Keratinocyte (primary cell): ENCODE measurements around the gene CERK. TPM values are rescaled to one million over a fixed set of nuclear protein-coding genes. Genes with fewer than 3 reads are reported as not detected.

Experiments used
- DNase-seq: peaks from one replicate; pipeline ENCODE4 v3.0.0-alpha.2; 2011; ENCODE audit warnings: low read depth, missing footprints, low spot score
- FAIRE-seq: peaks from 2 replicates; lab custom pipeline; 2011; peaks lifted over from hg19 to GRCh38; lab: Jason Lieb, UNC
- H2AFZ ChIP-seq: 2 replicates; pipeline ENCODE4 v1.6.0; 2012; ENCODE audit warnings: low read length, control low read depth, inconsistent platforms; ENCODE audit not compliant: control insufficient read depth
- H3K27ac ChIP-seq: 2 replicates; pipeline ENCODE4 v1.5.1; 2011; ENCODE audit warnings: low read length; ENCODE audit not compliant: control insufficient read depth, insufficient read depth
- H3K27me3 ChIP-seq: 3 replicates; pipeline ENCODE4 v1.6.0; 2011; ENCODE audit warnings: low read length; ENCODE audit not compliant: control insufficient read depth, insufficient read depth; ENCODE audit errors: extremely low read depth
- H3K36me3 ChIP-seq, 2 experiments: 2 replicates in 1 of 2; 3 replicates in 1 of 2; pipeline ENCODE4 v1.5.1; 2011; ENCODE audit warnings: low read length in 2 of 2, mild to moderate bottlenecking in 1 of 2; ENCODE audit not compliant: control insufficient read depth in 2 of 2, insufficient read depth in 2 of 2; ENCODE audit errors: extremely low read depth in 1 of 2
- H3K4me1 ChIP-seq: 3 replicates; pipeline ENCODE4 v1.5.1; 2011; ENCODE audit warnings: low read length; ENCODE audit not compliant: control insufficient read depth, insufficient read depth; ENCODE audit errors: extremely low read depth
- H3K4me2 ChIP-seq: 3 replicates; pipeline ENCODE4 v1.6.0; 2011; ENCODE audit warnings: low read depth, low read length; ENCODE audit not compliant: control insufficient read depth, insufficient read depth; ENCODE audit errors: extremely low read depth
- H3K4me3 ChIP-seq, 3 experiments: fragments of 200-600 bp in 1 of 3; sonication (generic) in 1 of 3; 2 replicates in 2 of 3; 3 replicates in 1 of 3; pipeline ENCODE4 v1.5.1; 2011 to 2016; ENCODE audit warnings: low read length in 3 of 3, mild to moderate bottlenecking in 3 of 3, control low read depth in 2 of 3, inconsistent platforms in 1 of 3, low read depth in 1 of 3, mixed read lengths in 1 of 3, mixed run types in 1 of 3, moderate library complexity in 1 of 3; ENCODE audit not compliant: control insufficient read depth in 2 of 3, insufficient read depth in 2 of 3; ENCODE audit errors: extremely low read depth in 1 of 3
- H3K79me2 ChIP-seq: 2 replicates; pipeline ENCODE4 v1.6.0; 2012; ENCODE audit warnings: low read length; ENCODE audit not compliant: control insufficient read depth, insufficient read depth
- H3K9ac ChIP-seq: 3 replicates; pipeline ENCODE4 v1.6.0; 2011; ENCODE audit warnings: low read length; ENCODE audit not compliant: control insufficient read depth, insufficient read depth; ENCODE audit errors: extremely low read depth
- H3K9me1 ChIP-seq: 3 replicates; pipeline ENCODE4 v1.6.0; 2011; ENCODE audit warnings: low read length; ENCODE audit not compliant: control insufficient read depth, insufficient read depth; ENCODE audit errors: extremely low read depth
- H3K9me3 ChIP-seq: 2 replicates; pipeline ENCODE4 v1.5.1; 2012; ENCODE audit warnings: low read depth, low read length; ENCODE audit not compliant: control insufficient read depth
- H4K20me1 ChIP-seq: 3 replicates; pipeline ENCODE4 v1.6.0; 2011; ENCODE audit warnings: low read length; ENCODE audit not compliant: control insufficient read depth, insufficient read depth; ENCODE audit errors: extremely low read depth
- CTCF ChIP-seq, 3 experiments: IDR thresholded peaks in 1 of 3; conservative IDR thresholded peaks in 1 of 3; optimal IDR thresholded peaks in 1 of 3; 2 replicates in 2 of 3; 3 replicates in 1 of 3; pipeline versions ENCODE3 to v1.5.1; 2011; ENCODE audit warnings: low read length in 3 of 3, mild to moderate bottlenecking in 3 of 3, moderate library complexity in 2 of 3, control low read depth in 1 of 3, inconsistent platforms in 1 of 3; ENCODE audit not compliant: insufficient read depth in 2 of 3; ENCODE audit errors: extremely low read depth in 1 of 3
- EZH2 ChIP-seq: IDR thresholded peaks from one replicate; pipeline ENCODE4 v1.6.1; 2012; ENCODE audit warnings: inconsistent platforms, mild to moderate bottlenecking, low read length, moderate library complexity
- dilution Hi-C: fragments of 300-500 bp; cut with MboI; formaldehyde crosslinking; loops from one replicate; pipeline ENCODE4 v1.7.0; 2020; ENCODE audit warnings: low sequenced_read_pairs; ENCODE audit not compliant: extremely low pct_ligation_motif_present
- polyA plus RNA-seq, 5 experiments: library from polyadenylated mRNA; depleted of rRNA in 3 of 5; stranded (reverse) in 3 of 5; stranded (forward) in 1 of 5; unstranded in 1 of 5; fragments of >200 nt; gene quantifications; 1 replicate in 1 of 5; 2 replicates in 3 of 5; 3 replicates in 1 of 5; pipeline versions ENCODE4 v1.2.1 to v1.2.3, GENCODE V29; 2011 to 2012; ENCODE audit warnings: missing spikeins in 2 of 5, low read depth in 1 of 5, low replicate concordance in 1 of 5

CERK gene
- polyA plus RNA-seq, 1 donor (not counting 4 experiments of a cell fraction or from before 2014, with no cell fraction given), result 11.9 TPM

- no peak overlapping the region for H3K9ac ChIP-seq
- peaks cover 16% of the 10 kb centered on the region for H3K27me3 ChIP-seq
- TF ChIP-seq EZH2, result no peak
- no peak for TF ChIP-seq CTCF (optimal IDR thresholded peaks at IDR 0.05 in 1 of 3, IDR thresholded peaks at IDR 0.05 in 1 of 3, conservative IDR thresholded peaks at IDR 0.05 in 1 of 3; ENCODE audit: extremely low read depth in 1 of 3, insufficient read depth in 2 of 3, low read length in 3 of 3)
- no peaks in the 10 kb centered on the region for H3K9me1 ChIP-seq
- no peaks in the 10 kb centered on the region for H3K36me3 ChIP-seq
- H3K4me3 ChIP-seq, result no peak overlapping the region
- DNase-seq (no peak), FAIRE-seq (no peak)
- no peak overlapping the region for H3K4me2 ChIP-seq
- dilution Hi-C loops, result no loop called here
- peaks cover 2% of the 10 kb centered on the region for H3K4me1 ChIP-seq
- no peak overlapping the region for H2AFZ ChIP-seq
- no peaks in the 10 kb centered on the region for H4K20me1 ChIP-seq
- H3K9me3 ChIP-seq, result no peaks in the 10 kb centered on the region
- no peaks in the 10 kb centered on the region for H3K79me2 ChIP-seq
- H3K27ac ChIP-seq, result no peak overlapping the region
Measured at GRCh38 chr22:46747646-46748045, 9.6 kb upstream of the CERK start.

- FAIRE-seq, result no peak
- H3K27ac ChIP-seq, result no peak overlapping the region
- no peak overlapping the region for H3K9ac ChIP-seq
- peaks cover 2% of the 10 kb centered on the region for H3K4me1 ChIP-seq
- H3K27me3 ChIP-seq, result peaks cover 16% of the 10 kb centered on the region
- H4K20me1 ChIP-seq, result no peaks in the 10 kb centered on the region
- dilution Hi-C loops, result no loop called here
- H3K4me2 ChIP-seq, result no peak overlapping the region
- no peak for TF ChIP-seq CTCF (optimal IDR thresholded peaks at IDR 0.05 in 1 of 3, IDR thresholded peaks at IDR 0.05 in 1 of 3, conservative IDR thresholded peaks at IDR 0.05 in 1 of 3; ENCODE audit: extremely low read depth in 1 of 3, insufficient read depth in 2 of 3, low read length in 3 of 3)
- TF ChIP-seq EZH2, result no peak
- no peak for DNase-seq
- no peaks in the 10 kb centered on the region for H3K36me3 ChIP-seq
- no peaks in the 10 kb centered on the region for H3K9me3 ChIP-seq
- no peaks in the 10 kb centered on the region for H3K9me1 ChIP-seq
- no peaks in the 10 kb centered on the region for H3K79me2 ChIP-seq
- no peak overlapping the region for H3K4me3 ChIP-seq
- no peak overlapping the region for H2AFZ ChIP-seq
Measured at GRCh38 chr22:46746620-46747019, 8.6 kb upstream of the CERK start.
